ENCODE results near the gene CAMKMT. TPM values are rescaled to one million over a fixed set of nuclear protein-coding genes. Genes with fewer than 3 reads are reported as not detected.

The CAMKMT gene
- total and polyA plus RNA-seq, 9 of the 15 experiments (the other 6 are each of a cell fraction or from before 2014, with no cell fraction given) = 1.6 to 15.3 (median 7.4) TPM

DNA sequence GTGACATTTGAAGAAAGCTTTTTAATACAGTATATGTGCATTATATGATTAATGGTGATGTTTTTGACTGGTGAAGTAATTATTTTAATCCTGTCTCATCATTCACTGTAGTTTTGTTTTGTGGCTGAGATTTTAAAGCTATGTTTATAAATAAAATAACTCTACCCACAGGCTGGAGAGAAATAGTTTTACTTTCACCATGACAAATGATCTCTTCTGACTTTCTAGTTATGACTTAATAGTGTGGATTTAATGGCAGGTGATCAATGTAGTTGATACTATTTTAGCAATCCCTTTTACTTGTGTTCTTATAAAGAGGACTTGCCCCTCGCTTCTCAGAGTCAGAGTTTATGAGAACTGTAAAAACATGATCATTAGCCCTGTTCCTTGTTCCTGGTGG is 290.2 kb downstream of the CAMKMT start:
- H3K9me1 ChIP-seq (ENCODE audit: control insufficient read depth, insufficient read depth, low read length) = no peaks in the 10 kb centered on the region
- ChIA-PET CTCF (ENCODE audit: low intra/inter-chr PET ratio) (no interaction called here), POLR2A (no interaction called here)
- BruUV-seq (replicated peaks) = no TSS peak
- H3K27ac ChIP-seq (ENCODE audit: extremely low read depth, low read depth, low read length) = no peak overlapping the region
- H3K4me1 ChIP-seq (replicated peaks in 1 of 2; ENCODE audit: control insufficient read depth in 2 of 2, insufficient read depth in 2 of 2, low read length in 2 of 2) = no peaks in the 10 kb centered on the region
- no peak overlapping the region for H3K4me2 ChIP-seq (ENCODE audit: insufficient read depth, low read length)
- peaks cover 0 to 12% of the 10 kb centered on the region in 2 experiments; a peak in 2 of 5 replicates for H3K27me3 ChIP-seq (ENCODE audit: control insufficient read depth in 2 of 2, insufficient read depth in 2 of 2, low read length in 2 of 2)
- WGBS (ENCODE audit: insufficient coverage, low coverage, missing lambda C conversion rate) = 0% methylated on average over 1 of the region's 1 CpG
- no peak for FAIRE-seq
- no peak overlapping the region for H2AFZ ChIP-seq (ENCODE audit: low read depth, low read length)
- no peak overlapping the region for H3K4me3 ChIP-seq
- TF ChIP-seq, protein P1, sequence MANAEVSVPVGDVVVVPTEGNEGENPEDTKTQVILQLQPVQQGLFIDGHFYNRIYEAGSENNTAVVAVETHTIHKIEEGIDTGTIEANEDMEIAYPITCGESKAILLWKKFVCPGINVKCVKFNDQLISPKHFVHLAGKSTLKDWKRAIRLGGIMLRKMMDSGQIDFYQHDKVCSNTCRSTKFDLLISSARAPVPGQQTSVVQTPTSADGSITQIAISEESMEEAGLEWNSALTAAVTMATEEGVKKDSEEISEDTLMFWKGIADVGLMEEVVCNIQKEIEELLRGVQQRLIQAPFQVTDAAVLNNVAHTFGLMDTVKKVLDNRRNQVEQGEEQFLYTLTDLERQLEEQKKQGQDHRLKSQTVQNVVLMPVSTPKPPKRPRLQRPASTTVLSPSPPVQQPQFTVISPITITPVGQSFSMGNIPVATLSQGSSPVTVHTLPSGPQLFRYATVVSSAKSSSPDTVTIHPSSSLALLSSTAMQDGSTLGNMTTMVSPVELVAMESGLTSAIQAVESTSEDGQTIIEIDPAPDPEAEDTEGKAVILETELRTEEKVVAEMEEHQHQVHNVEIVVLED (CRISPR knock-in tag; IDR thresholded peaks at IDR 0.05) = no peak
- TF ChIP-seq JUND (IDR thresholded peaks at IDR 0.05; ENCODE audit: borderline replicate concordance, low read depth, low read length) (no peak), JUND (tag; IDR thresholded peaks at IDR 0.05; ENCODE audit: borderline replicate concordance, low read depth, low read length) (no peak), ZNF197 (CRISPR knock-in tag; IDR thresholded peaks at IDR 0.05; ENCODE audit: low read depth) (no peak), KLF6 (CRISPR knock-in tag; IDR thresholded peaks at IDR 0.05; ENCODE audit: borderline replicate concordance) (no peak), NR4A1 (CRISPR knock-in tag; IDR thresholded peaks at IDR 0.05) (no peak), NR4A1 (tag; IDR thresholded peaks at IDR 0.05) (no peak), ATF1 (CRISPR knock-in tag; IDR thresholded peaks at IDR 0.05) (no peak), ATF1 (tag; IDR thresholded peaks at IDR 0.05) (no peak), ESRRA (IDR thresholded peaks at IDR 0.05; ENCODE audit: borderline replicate concordance, low read depth) (no peak)
- TF ChIP-seq, protein P2, sequence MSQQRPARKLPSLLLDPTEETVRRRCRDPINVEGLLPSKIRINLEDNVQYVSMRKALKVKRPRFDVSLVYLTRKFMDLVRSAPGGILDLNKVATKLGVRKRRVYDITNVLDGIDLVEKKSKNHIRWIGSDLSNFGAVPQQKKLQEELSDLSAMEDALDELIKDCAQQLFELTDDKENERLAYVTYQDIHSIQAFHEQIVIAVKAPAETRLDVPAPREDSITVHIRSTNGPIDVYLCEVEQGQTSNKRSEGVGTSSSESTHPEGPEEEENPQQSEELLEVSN (IDR thresholded peaks at IDR 0.05; ENCODE audit: borderline replicate concordance in 1 of 2, extremely low read depth in 1 of 2, insufficient read depth in 1 of 2, insufficient read length in 1 of 2, low read depth in 1 of 2, low read length in 1 of 2, poor library complexity in 1 of 2, severe bottlenecking in 1 of 2) = no peak
- TF ChIP-seq, protein P3, sequence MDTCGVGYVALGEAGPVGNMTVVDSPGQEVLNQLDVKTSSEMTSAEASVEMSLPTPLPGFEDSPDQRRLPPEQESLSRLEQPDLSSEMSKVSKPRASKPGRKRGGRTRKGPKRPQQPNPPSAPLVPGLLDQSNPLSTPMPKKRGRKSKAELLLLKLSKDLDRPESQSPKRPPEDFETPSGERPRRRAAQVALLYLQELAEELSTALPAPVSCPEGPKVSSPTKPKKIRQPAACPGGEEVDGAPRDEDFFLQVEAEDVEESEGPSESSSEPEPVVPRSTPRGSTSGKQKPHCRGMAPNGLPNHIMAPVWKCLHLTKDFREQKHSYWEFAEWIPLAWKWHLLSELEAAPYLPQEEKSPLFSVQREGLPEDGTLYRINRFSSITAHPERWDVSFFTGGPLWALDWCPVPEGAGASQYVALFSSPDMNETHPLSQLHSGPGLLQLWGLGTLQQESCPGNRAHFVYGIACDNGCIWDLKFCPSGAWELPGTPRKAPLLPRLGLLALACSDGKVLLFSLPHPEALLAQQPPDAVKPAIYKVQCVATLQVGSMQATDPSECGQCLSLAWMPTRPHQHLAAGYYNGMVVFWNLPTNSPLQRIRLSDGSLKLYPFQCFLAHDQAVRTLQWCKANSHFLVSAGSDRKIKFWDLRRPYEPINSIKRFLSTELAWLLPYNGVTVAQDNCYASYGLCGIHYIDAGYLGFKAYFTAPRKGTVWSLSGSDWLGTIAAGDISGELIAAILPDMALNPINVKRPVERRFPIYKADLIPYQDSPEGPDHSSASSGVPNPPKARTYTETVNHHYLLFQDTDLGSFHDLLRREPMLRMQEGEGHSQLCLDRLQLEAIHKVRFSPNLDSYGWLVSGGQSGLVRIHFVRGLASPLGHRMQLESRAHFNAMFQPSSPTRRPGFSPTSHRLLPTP (IDR thresholded peaks at IDR 0.05; ENCODE audit: borderline replicate concordance, extremely low read depth, insufficient read length) = no peak
- TF ChIP-seq, protein P4, sequence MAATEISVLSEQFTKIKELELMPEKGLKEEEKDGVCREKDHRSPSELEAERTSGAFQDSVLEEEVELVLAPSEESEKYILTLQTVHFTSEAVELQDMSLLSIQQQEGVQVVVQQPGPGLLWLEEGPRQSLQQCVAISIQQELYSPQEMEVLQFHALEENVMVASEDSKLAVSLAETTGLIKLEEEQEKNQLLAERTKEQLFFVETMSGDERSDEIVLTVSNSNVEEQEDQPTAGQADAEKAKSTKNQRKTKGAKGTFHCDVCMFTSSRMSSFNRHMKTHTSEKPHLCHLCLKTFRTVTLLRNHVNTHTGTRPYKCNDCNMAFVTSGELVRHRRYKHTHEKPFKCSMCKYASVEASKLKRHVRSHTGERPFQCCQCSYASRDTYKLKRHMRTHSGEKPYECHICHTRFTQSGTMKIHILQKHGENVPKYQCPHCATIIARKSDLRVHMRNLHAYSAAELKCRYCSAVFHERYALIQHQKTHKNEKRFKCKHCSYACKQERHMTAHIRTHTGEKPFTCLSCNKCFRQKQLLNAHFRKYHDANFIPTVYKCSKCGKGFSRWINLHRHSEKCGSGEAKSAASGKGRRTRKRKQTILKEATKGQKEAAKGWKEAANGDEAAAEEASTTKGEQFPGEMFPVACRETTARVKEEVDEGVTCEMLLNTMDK (IDR thresholded peaks at IDR 0.05; ENCODE audit: borderline replicate concordance, insufficient read depth, low read depth, low read length, poor library complexity, severe bottlenecking) = no peak
- no peak for ATAC-seq
- DNase-seq (ENCODE audit: extremely low read depth in 1 of 4, low spot score in 3 of 4) = no peak
- H3K36me3 ChIP-seq (ENCODE audit: control insufficient read depth, insufficient read depth, low read length) = no peaks in the 10 kb centered on the region
- H3K9ac ChIP-seq (ENCODE audit: insufficient read depth in 1 of 2, low read depth in 2 of 2, low read length in 2 of 2) = no peak overlapping the region
- in situ Hi-C loops (cut with MboI) (no loop called here), intact Hi-C loops (cut with micrococcal nuclease) (no loop called here)
- no peaks in the 10 kb centered on the region for H3K79me2 ChIP-seq (ENCODE audit: control insufficient read depth, insufficient read depth, low read length)
- no peaks in the 10 kb centered on the region for H3K9me3 ChIP-seq (replicated peaks; ENCODE audit: control insufficient read depth, insufficient read depth, low read depth, low read length)
- no peaks in the 10 kb centered on the region for H4K20me1 ChIP-seq (replicated peaks; ENCODE audit: control insufficient read depth, insufficient read depth, low read length)
